Epidermal melanocyte (primary cell): ENCODE data around the gene SELENON.
"Not testable (repeated sequence)": the region's sequence is repeated elsewhere in the genome, so short reads cannot be mapped to it uniquely, and the experiment has no call there.

ENCODE experiments used
- DNase-seq: peaks from one replicate; pipeline ENCODE4 v3.0.0; 2011; ENCODE audit warnings: low spot score; ENCODE audit not compliant: insufficient read length

Gene SELENON

DNA sequence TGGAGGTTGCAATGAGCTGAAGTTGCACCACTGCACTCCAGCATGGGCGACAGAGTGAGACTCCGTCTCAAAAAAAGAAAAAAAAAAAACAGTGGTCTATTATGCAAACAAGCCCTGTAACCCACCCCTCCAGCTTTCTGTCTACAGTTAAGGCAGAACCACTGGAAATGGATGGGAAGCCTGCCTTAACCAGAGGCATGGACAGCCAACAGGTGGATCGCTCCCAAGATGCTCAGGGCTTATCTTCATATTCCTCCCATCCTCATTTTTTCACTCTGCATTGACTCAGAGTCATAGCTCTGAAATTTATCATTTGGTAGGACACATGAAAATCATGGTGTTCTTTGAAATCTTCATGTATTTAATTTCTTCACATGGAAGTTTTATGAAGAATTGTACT, 28.5 kb downstream of the SELENON start:
- no peak for DNase-seq

DNA sequence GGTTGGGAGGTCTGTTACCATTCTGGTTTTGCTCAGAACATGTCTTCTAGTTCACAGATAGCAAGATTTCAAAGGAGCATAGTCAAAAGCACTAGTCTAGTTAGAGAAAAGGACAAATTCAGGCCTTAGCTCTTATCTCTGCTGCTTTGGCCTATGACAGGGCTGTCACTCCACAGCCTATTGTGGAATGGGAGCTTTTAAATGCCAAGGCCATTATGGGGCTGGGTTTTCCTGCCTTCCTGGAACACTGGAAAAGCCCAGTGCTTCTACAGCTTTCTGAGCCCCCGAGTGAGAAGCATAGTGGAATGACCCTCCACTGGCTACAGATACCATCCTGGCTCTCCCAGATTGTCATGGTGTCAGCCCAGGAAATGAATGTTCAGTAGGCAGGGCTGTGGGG, 29.1 kb downstream of the SELENON start:
- no peak for DNase-seq

DNA sequence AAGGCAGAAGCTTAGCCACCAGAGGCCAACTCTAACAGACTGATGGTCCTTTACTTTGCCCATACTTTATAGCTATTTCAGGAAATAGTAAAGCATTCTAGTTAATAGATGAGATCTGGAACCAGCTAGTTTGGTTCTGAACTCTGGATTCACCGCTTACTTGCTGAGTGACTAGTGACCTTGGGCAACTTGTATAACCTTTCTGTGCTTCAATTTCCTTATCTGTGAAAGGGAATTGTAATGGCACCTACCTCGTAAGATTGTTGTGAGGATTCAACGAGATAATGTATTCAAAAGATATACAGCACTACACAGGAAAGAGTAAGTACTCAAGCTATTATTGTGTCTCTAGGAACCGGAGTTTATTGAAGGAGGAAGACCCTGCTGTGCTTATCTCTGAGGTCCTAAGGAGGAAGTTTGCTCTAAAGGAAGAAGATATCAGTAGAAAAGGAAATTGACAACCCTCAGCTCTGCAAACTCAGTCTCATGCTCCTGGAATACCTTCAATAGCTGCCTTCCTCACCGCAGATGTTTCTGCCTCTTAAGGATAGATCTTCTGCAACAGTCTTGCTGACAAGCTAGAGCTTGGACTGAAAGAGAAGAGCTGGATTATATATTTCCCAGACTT, 31.7 kb downstream of the SELENON start:
- no peak for DNase-seq

DNA sequence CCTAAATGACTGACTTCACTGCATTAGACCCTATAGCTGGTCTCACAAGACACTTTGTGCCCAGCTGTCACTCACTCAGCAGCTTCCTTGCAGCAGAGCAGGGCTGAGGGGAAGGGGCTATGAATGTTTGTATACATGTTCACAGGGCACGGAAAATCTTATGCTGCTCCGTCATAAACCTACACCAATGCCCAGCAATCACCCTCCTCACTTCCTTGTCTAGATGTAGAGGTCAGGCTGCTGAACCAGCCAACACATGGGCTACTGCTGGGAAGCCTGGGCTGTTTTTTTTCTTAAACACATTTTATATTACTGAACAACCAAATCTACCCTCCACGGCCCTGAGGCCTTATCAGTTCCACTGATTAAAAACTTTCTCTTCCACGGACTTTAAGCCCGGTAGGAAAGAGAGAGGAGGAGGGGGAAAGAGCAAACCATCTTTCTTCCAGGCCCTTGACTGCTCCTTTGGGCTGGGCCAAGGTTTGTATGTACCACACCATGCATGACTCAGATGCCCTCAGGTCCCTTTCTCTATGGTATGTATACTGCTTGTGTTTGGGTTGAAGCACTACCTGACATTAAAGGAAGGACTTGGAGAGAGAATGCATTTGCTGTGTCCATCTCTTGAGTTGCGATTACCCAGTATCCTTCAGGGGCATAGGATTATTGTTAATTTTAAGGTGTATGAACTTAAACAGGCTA, 32.5 kb downstream of the SELENON start:
- DNase-seq, result no peak

DNA sequence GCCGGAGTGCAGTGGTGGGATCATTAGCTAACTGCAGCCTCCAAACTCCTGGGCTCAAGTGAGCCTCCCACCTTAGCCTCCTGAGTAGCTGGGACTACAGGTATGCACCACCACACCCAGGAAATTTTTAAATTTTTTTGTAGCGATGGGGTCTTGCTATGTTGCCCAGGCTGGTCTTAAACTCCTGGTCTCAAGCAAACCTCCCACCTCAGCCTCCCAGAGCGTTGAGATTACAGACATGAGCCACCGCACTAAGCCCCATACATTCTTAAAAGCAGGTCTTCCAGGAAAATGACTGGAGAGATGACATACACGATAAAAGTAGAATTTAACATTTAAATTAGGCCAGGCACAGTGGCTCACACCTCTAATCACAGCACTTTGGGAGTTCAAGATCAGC, 33.2 kb downstream of the SELENON start:
- no peak for DNase-seq

DNA sequence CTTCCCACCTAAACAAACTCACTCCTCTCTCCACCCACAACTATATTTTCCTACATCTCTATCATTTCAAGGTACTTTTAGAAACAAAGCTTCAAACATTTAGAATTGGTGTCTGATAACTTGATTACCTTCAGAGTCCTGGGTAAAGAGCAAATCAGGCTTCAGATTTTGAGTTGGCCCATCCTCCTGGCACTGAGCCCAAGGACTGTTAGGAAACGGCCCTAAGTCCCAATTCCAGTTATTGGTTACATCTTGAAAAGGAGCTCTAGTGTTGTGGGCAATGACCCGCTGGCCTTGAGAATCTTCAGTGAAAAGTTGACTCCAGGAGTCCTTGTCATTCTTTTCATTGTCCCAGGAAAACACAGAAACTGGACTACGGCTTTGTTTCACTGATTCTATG, 34.9 kb downstream of the SELENON start:
- no peak for DNase-seq

DNA sequence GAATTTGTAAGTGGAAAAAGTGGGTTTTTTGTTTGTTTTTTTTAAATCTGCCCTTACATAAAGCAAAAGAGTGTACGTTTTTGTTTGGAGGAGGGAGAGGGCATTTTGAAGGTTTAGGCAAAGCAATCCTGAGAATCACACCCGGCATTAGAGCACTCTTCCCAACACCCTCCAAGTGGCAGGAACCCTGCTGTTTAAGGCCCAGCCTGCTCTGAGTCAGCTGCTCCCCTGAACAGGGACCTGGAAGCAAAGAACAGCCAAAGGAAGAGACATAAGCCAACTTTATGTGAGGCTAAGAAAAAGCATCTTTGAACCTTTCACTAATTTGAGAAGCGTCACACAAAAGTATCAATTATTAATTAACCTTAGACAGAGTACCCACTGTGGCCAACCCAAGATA, 36.7 kb downstream of the SELENON start:
- no peak for DNase-seq

DNA sequence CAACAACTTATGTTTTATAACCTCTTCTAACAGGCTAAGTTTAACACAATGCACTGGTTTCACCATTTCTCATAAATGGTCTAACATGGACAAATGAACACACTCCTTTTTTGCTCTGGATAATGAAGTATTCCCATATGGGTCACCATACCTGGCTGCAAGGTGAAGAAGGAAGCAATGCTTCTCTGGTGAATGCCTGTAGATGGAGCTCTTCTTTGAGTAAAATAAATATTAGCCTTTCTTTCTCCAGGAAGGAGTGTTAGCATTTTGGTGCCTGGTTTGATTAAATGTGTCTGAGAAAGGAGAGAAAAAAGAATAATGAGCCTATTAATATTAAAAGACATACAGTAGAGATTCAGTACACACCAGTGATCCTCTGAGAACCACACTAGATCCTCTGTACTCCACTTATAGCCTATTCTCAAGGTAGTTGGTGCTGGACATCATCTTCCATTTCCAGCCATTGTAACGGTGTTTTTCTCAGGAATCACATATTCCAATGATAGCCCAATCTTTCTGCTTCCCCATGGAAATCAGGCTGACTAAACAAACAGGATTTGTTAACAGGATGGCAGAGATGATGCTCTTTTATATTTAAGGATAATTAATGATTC, 37.4 kb downstream of the SELENON start:
- DNase-seq, result no peak

DNA sequence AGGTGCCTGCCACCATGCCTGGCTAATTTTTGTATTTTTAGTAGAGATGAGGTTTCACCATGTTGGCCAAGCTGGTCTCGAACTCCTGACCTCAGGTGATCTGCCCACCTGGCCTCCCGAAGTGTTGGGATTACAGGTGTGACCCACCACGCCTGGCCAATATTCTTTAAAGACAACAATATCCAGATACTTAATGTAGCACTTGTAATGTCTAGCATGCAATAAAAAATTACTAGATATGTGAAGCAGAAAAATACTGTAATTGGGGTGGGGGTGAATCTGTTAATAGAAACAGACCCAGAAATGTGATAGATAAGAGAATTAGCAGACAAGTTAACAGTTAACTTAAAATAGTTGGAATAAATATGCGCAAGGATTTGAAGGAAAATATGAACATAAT, 39.8 kb downstream of the SELENON start:
- not testable (repeated sequence) for DNase-seq

DNA sequence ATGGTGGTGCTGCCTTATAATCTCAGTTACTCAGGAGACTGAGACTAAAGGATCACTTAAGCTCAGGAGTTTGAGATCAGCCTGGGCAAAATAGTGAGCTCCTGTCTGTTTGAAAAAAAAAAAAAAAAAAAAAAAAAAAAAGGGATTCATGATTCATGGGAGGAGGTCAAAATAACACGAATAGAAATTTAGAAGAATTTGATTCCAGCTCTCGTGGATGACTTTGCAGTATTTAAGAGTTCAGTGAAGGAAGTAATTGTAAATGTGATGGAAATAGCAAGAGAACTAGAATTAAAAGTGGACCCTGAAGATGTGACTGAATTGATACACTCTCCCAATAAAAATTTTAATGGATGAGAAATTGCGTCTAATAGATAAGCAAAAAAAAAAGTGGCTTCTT, 43.5 kb downstream of the SELENON start:
- DNase-seq, result no peak

DNA sequence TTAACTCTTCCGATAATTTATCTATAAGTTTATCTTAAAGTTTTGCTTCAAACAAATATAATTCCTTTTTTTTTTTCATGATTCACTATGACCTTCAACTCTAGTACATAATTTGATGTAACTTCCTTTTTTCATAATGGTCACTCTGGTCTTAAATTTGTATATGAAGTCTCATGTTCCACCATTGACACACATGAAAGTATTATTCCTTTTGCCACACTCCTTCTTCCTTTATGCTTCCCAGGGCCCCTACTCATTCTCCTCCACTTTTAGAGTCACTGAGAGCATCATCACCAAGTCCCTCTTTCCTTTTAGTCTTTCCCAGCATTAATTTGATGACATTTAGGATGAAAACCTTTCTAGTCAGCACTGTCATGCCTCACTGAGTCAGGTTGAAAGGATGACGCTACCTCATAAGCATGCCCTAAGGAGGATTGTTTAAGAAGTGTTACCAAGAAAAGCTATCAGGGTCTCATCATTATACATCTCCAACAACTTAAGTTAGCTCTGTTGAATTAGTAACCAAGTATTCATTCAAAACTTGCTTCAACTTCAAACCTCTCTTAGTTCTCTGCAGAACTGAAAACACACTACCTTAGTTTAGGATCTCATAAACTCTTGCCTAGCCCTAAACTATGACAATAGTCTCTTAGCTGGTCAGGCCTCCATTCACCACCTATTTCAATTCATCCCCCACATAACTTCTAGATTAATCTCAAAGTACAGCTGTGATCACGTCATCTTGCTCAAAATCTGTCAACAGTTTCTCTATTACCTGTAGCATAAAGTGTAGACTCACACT, 44.7 kb downstream of the SELENON start:
- DNase-seq, result no peak

DNA sequence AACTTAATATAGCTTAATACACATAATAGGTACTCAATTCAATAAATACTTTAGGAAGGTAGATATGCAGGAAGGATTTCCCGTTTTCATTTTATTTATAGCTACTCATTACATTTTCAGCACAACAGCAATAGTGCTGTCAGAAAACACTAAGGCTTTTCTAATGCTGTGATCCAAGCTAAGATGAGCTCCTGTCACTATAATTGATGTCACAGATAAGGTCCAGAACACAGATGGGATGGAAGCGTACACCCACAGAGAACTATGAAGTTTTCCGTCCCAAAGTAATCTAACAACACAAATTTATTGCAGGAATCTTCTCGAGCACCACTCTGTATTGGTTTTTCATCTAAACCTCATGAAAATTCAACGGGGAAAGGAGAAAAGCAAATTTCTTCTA, 45.7 kb downstream of the SELENON start:
- no peak for DNase-seq

DNA sequence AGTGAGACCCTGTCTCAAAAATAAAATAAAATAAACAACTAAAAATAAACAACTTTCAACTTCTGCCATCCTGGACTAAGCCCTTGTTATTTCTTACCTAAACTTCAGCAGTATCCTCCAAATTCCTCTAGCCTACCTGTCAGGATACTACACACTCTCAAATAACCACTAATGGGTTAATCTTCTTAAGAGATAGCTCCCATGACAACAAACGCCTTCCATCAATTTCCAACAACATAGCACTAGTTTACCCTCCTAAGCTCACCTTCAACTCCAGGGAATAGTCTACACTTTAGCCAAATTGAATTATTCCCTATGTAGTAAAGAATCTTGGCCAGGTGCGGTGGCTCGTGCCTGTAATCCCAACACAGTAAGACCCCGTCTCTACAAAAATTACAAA, 47.9 kb downstream of the SELENON start:
- DNase-seq, result no peak

DNA sequence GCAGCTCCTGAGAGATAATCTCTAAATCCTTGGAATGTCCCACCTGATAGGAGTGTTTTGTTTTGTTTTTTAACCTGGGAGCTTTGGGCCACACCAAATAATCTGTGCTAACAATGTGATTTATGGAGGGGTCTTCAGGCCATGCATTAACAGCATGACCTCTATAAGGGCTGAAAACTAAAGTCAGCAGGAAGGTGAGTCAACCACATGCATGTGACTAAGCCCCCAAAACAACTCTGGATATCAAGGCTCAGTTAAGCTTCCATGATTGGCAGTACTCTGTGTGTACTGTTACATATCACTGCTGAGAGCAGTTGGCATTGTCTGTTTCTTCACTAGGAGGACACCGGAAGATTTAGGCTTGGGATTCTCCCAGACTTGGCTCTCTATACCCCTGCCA, 48.5 kb downstream of the SELENON start:
- DNase-seq, result no peak

DNA sequence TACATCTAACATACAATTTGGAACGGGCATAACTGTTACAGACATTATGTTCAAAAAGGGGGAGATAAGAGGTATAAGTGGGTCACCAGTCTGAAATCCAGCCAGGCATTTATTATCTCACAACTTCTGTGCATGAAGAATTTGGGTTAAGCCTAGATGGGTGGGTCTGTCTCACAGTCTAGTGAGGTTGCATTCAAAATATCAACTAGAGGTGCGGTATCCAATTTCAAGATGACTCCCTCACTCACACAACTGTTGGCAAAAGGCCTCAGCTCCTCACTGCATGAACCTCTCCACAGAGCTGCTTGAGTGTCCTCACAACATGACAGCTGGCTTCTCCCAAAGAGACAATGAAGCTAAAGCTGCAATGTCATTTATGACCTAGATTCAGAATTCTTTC, 54.6 kb downstream of the SELENON start:
- DNase-seq, result no peak

DNA sequence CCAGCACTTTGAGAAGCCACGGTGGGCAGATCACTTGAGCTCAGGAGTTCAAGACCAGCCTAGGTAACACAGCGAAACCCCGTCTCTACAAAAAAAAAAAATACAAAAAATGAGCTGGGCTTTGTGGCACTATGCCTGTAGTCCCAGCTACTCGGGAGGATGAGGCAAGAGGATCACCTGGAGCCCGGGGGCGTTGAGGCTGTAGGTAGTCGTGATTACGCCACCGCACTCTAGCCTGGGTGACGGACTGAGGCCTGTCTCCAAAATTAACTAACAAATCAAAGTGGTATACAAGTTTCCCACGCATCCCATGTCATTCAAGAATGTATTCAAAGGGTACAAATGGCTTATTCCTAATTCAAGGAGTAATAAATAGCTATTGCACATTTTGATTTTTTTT, 56.9 kb downstream of the SELENON start:
- no peak for DNase-seq

DNA sequence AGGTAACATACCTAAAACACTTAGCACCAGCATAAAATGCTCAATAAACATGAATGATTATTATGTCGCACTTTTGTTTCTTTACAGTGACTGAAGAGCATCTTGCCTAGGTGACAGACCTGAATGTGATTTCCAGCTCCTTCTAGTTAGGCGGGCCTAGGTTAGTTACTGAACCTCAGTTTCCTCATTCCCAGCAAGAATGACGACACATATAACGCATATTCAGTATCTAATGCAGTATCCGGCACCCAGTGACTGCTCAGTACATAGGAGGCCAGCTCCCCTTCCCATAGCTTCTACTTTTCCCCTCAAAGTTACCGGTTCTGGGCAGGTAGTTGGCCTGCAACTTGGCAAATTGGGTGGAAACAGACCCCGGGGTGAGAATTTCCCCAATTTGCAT, 58.5 kb downstream of the SELENON start:
- no peak for DNase-seq

DNA sequence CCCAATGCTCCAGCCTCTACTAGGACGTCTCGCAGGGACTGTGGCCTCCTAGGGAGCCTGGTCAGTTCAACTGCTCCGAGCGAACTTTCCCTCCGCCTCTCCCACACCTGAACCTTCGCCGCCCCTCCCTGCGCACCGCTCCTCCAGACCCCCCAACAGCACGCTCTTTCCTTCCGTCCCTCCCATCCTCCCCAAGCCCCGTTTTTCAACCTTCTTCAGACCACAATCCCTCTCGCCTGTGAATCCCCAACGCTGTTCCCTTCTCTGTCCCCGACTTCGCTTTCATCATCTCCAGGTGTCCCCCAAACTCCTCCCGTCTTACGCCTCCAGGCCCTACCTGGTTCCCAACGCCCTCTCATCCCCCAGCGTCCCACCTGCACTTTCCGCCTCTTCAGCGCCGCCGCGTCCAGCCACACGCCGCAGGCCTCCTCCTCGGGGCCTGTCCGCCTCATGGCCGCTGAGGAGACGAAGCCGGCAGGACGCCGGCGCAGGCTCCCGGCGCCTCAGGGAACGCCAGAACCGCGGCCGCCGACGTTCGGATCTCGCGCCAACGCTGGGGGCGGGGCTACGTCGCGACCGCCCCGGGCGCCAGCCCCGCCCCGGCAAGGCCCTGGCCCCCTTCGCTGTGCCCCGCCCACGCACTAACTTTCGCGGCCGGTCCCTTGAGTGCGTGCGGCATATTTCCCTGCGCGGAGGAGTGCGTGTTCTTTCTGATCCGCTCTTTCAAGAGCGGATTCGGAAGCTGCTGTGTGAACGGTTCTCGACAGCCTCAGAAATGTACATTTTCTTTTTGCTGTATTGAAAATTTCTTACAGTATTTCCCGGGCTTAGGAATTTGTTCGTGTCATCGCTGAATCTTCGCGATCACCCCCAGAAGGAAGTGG, 59.2 kb downstream of the SELENON start, which contains the start of gene AUNIP:
Gene AUNIP (minus strand): TSS at position 552 of the 884 bp plus-strand sequence. CDS start 100 bp downstream, at position 452.
- DNase-seq, result peak; percentile 80

DNA sequence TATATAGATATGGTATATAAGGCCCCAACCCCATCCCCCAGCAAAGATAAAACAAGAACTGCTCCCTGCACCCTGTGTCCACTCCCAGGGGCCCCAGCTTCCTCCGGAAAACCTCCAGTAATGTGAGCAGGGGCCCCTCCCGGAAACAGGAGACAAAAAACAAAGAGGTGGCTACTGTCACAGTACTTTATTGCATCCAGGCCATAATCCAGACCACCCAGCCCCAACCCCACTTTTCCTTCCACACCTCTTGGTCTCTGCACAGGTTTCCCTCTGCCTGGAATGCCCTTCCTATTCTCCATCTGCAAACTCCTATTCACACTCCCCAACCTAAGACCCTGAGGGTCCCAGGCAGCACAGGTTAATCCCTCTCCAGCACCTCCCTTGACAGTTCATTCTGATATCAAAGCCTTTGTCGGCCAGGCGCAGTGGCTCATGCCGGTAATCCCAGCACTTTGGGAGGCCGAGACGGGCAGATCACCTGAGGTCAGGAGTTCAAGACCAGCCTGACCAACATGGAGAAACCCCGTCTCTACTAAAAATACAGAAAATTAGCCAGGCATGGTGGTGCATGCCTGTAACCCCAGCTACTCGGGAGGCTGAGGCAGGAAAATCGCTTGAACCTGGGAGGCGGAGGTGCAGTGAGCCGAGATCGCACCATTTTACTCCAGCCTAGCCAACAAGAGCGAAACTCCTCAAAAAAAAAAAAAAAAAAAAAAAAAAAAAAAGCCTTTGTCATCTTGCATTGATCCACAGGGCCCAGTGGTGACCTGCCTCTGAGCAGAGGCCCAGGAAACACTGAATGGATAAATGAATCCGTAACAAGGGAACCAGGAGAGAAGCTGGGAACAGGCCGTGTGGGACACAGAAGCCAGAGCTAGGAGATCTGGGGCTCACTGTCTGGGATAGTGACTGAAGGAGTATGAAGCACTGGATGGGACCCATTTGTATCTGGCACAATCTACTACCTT, 61.6 kb downstream of the SELENON start:
- no peak for DNase-seq
